ENCODE results near the gene COMMD1. TPM values are rescaled to one million over a fixed set of nuclear protein-coding genes. Genes with fewer than 3 reads are reported as not detected.

The COMMD1 gene
- polyA plus RNA-seq, 3 donors from 2014 or later = 69.3 to 82.1 (median 78.9) TPM

DNA sequence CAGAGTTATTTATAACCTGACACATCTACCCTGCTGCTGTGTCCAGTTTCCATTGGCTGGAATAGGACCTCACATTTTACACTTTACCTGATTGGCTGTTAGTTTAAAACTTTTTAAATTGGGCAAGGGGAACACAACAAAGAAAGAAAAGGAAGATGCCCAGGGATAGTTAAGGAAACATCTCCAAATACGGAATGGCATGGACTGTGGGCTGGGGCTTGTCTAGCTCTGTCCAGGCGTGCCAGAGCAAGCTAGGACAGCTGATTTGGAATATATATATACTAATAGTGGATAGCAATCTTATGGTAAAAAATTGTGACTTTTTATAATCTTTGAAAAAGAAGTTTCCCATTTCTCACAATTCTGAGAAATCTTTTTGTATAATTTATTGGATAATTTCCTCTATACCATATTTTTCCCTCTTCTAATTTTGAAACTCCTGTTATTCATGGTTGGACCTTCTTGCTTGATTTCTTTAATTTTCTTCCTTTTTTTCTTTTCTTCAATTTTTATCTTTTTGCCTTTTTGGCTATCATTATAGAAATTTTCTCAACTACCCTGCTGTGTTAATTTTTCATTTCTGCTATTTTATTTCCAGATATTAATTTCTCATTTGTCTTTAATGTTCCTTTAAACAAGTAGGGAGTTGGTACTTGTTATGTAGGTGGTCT, 55.9 kb downstream of the COMMD1 start:
- Mint-ChIP-seq H3K36me3 (peaks cover 0 to 3% (median 0%) of the 10 kb centered on the region in 3 donors), H3K27ac (no peak overlapping the region), H3K9me3 (no peaks in the 10 kb centered on the region), H3K4me1 (peaks cover 7 to 16% of the 10 kb centered on the region in 2 donors), H3K27me3 (ENCODE audit: low read depth in 3 of 3) (no peaks in the 10 kb centered on the region), H3K4me3 (no peak overlapping the region)
- DNase-seq = no peak

- H3K36me3 Mint-ChIP-seq = peaks cover 0 to 3% (median 0%) of the 10 kb centered on the region in 3 donors
- no peak for DNase-seq
- H3K4me1 Mint-ChIP-seq = peaks cover 9 to 24% of the 10 kb centered on the region in 2 donors
- no peak overlapping the region for H3K27ac Mint-ChIP-seq
- H3K27me3 Mint-ChIP-seq (ENCODE audit: low read depth in 3 of 3) = no peaks in the 10 kb centered on the region
- H3K9me3 Mint-ChIP-seq = no peaks in the 10 kb centered on the region
- no peak overlapping the region for H3K4me3 Mint-ChIP-seq
Observed at GRCh38 chr2:61962095-61962984, 56.9 kb downstream of the COMMD1 start.

- Mint-ChIP-seq H3K4me3 (no peak overlapping the region), H3K4me1 (peaks cover 6 to 12% of the 10 kb centered on the region in 2 donors), H3K9me3 (no peaks in the 10 kb centered on the region), H3K27ac (no peak overlapping the region), H3K36me3 (no peaks in the 10 kb centered on the region), H3K27me3 (ENCODE audit: low read depth in 3 of 3) (no peaks in the 10 kb centered on the region)
- no peak for DNase-seq
Observed at GRCh38 chr2:61966087-61966727, 60.7 kb downstream of the COMMD1 start.

GRCh38 chr2:61967262-61967661, 61.8 kb downstream of the COMMD1 start:
- no peaks in the 10 kb centered on the region for H3K36me3 Mint-ChIP-seq

DNA sequence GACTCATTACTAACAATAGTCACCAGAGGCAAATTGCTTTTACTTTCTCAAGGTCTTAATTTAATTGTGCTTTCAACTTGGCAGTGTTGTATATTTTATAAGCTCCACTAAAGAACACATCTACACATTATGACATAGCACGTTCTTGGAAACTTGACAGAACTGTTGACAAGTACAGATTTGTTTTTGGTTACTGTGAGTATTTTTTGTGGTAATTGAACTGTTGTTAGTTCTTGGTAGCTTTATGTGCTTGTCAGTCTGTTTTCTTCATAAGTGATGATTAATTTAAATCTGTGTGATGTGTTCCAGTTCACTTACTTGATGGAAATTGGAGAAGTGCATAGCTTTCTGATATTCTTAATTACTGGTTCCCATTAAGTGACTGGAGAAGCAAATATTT, 63.9 kb downstream of the COMMD1 start:
- no peaks in the 10 kb centered on the region for H3K9me3 Mint-ChIP-seq
- H3K27me3 Mint-ChIP-seq (ENCODE audit: low read depth in 3 of 3) = no peaks in the 10 kb centered on the region
- H3K36me3 Mint-ChIP-seq = no peaks in the 10 kb centered on the region
- H3K4me3 Mint-ChIP-seq = no peak overlapping the region
- no peak for DNase-seq
- peaks cover 6 to 12% of the 10 kb centered on the region in 2 donors for H3K4me1 Mint-ChIP-seq
- H3K27ac Mint-ChIP-seq = no peak overlapping the region

More at GRCh38 chr2:61967262-61967661, 61.8 kb downstream of the COMMD1 start:
- Mint-ChIP-seq H3K4me1 (peaks cover 6 to 12% of the 10 kb centered on the region in 2 donors), H3K4me3 (no peak overlapping the region), H3K27me3 (ENCODE audit: low read depth in 3 of 3) (no peaks in the 10 kb centered on the region), H3K27ac (no peak overlapping the region), H3K9me3 (no peaks in the 10 kb centered on the region)
- no peak for DNase-seq

DNA sequence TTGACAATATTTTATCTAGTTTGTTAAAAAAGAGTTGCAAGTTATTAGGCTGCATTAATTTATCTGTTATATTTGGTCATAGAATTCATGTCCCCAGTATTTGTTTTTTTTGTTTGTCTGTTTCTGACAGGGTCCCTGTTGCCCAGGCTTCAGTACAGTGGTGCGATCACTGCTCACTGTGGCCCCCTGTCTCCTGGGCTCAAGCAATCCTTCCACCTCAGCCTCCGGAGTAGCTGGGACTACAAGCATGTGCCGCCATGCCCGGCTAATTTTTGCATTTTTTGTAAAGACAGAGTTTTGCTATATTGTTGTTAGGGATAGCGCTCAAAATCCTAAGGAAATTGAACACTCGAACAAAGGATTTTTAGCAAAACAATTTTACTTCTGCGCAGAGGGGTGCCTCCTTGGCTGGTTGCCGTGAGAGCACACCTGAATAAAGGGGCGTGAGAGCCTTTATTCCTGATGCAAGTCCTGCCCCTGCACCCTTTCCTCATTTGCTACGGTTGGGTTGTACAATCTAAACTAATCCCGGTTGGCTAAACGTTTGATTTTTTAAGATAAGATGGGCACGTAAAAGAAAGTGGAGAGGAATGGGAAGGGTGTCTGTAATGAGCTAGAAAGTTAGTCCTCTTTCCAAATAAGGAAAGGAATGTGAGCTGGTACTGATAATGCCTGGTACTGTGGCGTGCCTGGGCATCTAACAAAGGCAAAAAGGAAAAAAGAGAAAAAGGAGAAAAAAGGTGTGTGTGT, 65.5 kb downstream of the COMMD1 start:
- no peak for DNase-seq
- peaks cover 0 to 6% (median 0%) of the 10 kb centered on the region in 3 donors for H3K36me3 Mint-ChIP-seq
- H3K27ac Mint-ChIP-seq = peak overlapping the region in 1 of 6 donors; percentile 42
- peaks cover 6 to 12% of the 10 kb centered on the region in 2 donors for H3K4me1 Mint-ChIP-seq
- H3K4me3 Mint-ChIP-seq = no peak overlapping the region
- H3K27me3 Mint-ChIP-seq (ENCODE audit: low read depth in 3 of 3) = no peaks in the 10 kb centered on the region
- H3K9me3 Mint-ChIP-seq = peaks cover 0 to 2% (median 0%) of the 10 kb centered on the region in 6 donors

DNA sequence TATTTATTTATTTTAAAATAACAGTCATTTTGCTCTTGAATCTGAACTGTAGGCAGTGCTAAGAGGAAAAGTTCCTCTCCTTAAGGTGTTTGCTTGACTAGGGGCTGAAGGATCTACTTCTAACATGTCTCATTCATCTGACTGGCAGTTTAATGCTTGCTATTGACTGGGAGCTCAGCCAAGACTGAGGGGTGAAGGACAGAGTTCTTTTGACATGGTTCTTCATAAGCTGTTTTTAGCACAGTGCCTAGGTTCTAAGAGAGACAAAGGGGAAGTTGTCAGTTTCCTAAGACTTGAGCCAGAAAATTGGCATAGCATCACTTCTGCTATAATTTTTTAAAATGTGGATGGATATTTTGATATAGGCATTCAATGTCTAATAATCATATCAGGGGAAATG, 73.0 kb downstream of the COMMD1 start:
- Mint-ChIP-seq H3K9me3 (peaks cover 8 to 13% (median 10%) of the 10 kb centered on the region in 6 donors), H3K27ac (no peak overlapping the region), H3K36me3 (peaks cover 0 to 18% (median 14%) of the 10 kb centered on the region in 3 donors), H3K27me3 (ENCODE audit: low read depth in 3 of 3) (peaks cover 0 to 2% (median 0%) of the 10 kb centered on the region in 3 donors), H3K4me1 (peaks cover 0 to 6% of the 10 kb centered on the region in 2 donors), H3K4me3 (no peak overlapping the region)
- no peak for DNase-seq

DNA sequence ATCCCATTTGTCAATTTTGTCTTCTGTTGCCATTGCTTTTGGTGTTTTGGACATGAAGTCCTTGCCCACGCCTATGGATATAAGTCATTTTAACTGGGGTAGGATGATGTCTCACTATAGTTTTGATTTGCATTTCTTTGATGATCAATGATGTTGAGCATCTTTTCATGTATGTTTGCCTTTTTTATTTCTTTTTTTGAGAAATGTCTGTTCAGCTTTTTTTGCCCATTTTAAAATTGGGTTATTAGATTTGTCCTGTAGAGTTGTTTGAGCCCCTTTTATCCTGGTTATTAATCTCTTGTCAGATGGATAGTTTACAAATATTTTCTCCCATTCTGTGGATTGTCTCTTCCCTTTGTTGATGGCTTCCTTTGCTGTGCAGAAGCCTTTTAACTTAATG, 75.3 kb downstream of the COMMD1 start:
- Mint-ChIP-seq H3K4me1 (peaks cover 0 to 6% of the 10 kb centered on the region in 2 donors), H3K27me3 (ENCODE audit: low read depth in 3 of 3) (peaks cover 0 to 2% (median 0%) of the 10 kb centered on the region in 3 donors), H3K36me3 (peaks cover 0 to 14% (median 13%) of the 10 kb centered on the region in 3 donors), H3K9me3 (peaks cover 8 to 14% (median 10%) of the 10 kb centered on the region in 6 donors), H3K27ac (no peak overlapping the region), H3K4me3 (no peak overlapping the region)
- DNase-seq = no peak

DNA sequence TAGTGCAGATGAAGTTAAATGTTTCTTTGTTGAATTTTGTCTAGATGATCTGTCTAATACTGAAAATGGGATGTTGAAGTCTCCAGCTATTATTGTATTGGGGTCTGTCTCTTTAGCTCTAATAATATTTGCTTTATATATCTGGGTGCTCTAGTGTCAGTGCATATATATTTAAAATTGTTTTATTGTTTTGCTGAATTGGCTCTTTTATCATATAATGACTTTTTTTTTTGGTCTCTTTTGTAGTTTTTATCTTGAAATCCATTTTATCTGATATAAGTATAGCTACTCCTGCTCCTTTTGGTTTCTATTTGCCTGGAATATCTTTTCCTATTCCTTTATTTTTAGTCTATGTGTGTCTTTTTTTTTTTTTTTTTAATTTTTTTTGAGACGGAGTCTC, 79.2 kb downstream of the COMMD1 start:
- Mint-ChIP-seq H3K4me1 (peaks cover 0 to 6% of the 10 kb centered on the region in 2 donors), H3K36me3 (peaks cover 4 to 14% (median 13%) of the 10 kb centered on the region in 3 donors), H3K27me3 (ENCODE audit: low read depth in 3 of 3) (peaks cover 0 to 3% (median 0%) of the 10 kb centered on the region in 3 donors), H3K9me3 (peaks cover 8 to 14% (median 10%) of the 10 kb centered on the region in 6 donors), H3K27ac (no peak overlapping the region), H3K4me3 (no peak overlapping the region)
- no peak for DNase-seq

DNA sequence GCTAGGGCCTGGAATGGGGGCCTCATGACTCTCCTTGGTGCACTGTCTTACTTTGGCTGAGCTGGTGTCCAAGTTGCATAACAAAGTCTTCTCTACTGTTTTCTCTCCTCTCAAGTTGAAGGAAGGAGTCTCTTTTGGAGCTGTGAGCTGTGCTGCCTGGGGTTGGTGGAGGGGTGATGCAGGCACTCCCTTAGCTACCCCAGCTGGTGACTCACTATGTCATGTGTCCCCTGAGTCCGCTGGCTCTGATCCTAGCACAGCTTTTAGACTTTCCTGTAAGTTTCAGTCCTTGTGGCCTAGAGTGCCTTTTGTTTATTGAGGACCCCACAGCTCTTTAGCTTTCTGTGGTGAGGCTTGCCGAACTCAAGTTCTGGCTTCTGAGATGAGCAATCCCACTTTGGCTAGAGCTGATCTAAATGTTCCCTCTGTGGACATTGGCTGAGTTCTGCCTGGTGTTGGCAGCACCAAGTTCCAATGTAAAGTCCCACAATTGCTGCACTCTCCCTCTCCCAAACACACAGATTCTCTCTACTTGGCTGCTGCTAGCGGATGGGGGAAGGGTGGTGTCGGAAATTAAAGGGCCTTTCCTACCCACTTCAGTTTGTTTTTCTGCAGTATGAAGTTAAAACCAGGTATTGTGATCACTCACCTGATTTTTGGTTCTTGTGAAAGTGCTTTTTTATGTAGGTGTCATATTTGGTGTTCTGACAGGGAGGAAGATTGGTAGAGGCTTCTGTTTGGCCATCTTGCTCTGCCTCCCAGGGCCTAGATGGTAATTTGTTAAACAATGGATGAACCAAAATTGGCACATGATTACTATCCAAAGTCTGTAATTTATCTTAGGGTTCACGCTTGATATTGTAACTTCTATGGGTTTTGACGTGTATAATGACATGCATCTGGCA, 83.2 kb downstream of the COMMD1 start:
- H3K27ac Mint-ChIP-seq = no peak overlapping the region
- no peak overlapping the region for H3K4me3 Mint-ChIP-seq

GRCh38 chr2:61993422-61994024, 88.0 kb downstream of the COMMD1 start:
- Mint-ChIP-seq H3K27me3 (ENCODE audit: low read depth in 3 of 3) (peaks cover 0 to 2% (median 0%) of the 10 kb centered on the region in 3 donors), H3K4me1 (peaks cover 0 to 2% of the 10 kb centered on the region in 2 donors), H3K9me3 (no peaks in the 10 kb centered on the region), H3K27ac (no peak overlapping the region), H3K4me3 (no peak overlapping the region), H3K36me3 (peaks cover 0 to under 1% (median 0%) of the 10 kb centered on the region in 3 donors)
- DNase-seq = peak in 2 of 3 donors; percentile 24 to 28

More for the DNA sequence above, 83.2 kb downstream of the COMMD1 start:
- H3K36me3 Mint-ChIP-seq = peaks cover 0 to 4% (median 0%) of the 10 kb centered on the region in 3 donors
- H3K9me3 Mint-ChIP-seq = no peaks in the 10 kb centered on the region
- peaks cover 0 to 2% (median 0%) of the 10 kb centered on the region in 3 donors for H3K27me3 Mint-ChIP-seq (ENCODE audit: low read depth in 3 of 3)
- no peaks in the 10 kb centered on the region for H3K4me1 Mint-ChIP-seq
- DNase-seq = no peak

- DNase-seq = no peak
- H3K4me3 Mint-ChIP-seq = no peak overlapping the region
- H3K9me3 Mint-ChIP-seq = no peaks in the 10 kb centered on the region
- H3K4me1 Mint-ChIP-seq = peaks cover 0 to 2% of the 10 kb centered on the region in 2 donors
- no peak overlapping the region for H3K27ac Mint-ChIP-seq
- H3K36me3 Mint-ChIP-seq = no peaks in the 10 kb centered on the region
- peaks cover 0 to 2% (median 0%) of the 10 kb centered on the region in 3 donors for H3K27me3 Mint-ChIP-seq (ENCODE audit: low read depth in 3 of 3)
Observed at GRCh38 chr2:61994531-61994930, 89.1 kb downstream of the COMMD1 start.
